CD4-positive, alpha-beta T cell treated with Interleukin-21 for 1 hour (primary cell): ENCODE measurements around the gene ZNF2.

Experiments
- DNase-seq: peaks from one replicate; pipeline ENCODE4 v3.0.0-alpha.2; 2020

Gene ZNF2

GRCh38 chr2:95207111-95207961 is 41.7 kb downstream of the ZNF2 start, which contains the start of gene ZNF892:
Gene ZNF892, plus strand, starts transcription at chr2:95207521. Its CDS starts 295 bp downstream, at chr2:95207816.
- peak; percentile 82 for DNase-seq

- DNase-seq = no peak
Measured at GRCh38 chr2:95208106-95208505, 42.5 kb downstream of the ZNF2 start.

- no peak for DNase-seq
Measured at GRCh38 chr2:95215018-95215612, 49.5 kb downstream of the ZNF2 start.

- DNase-seq = no peak
Measured at GRCh38 chr2:95220449-95220848, 54.8 kb downstream of the ZNF2 start.

GRCh38 chr2:95225658-95226057 is 60.0 kb downstream of the ZNF2 start:
- DNase-seq = no peak

- DNase-seq = peak; percentile 2
Measured at GRCh38 chr2:95231723-95232122, 66.1 kb downstream of the ZNF2 start.

GRCh38 chr2:95232232-95232631 is 66.6 kb downstream of the ZNF2 start:
- DNase-seq = no peak
